SK-N-SH (cell line): ENCODE results near the gene MAP1B. TPM values are rescaled to one million over a fixed set of nuclear protein-coding genes. Genes with fewer than 3 reads are reported as not detected.

ENCODE experiments used
- CTCF ChIA-PET: fragments of 300-600, 350-600 bp; formaldehyde crosslinking; extraction: SDS; loops from one replicate; lab custom pipeline; 2021; lab: Yijun Ruan, JAX
- POLR2A ChIA-PET: fragments of 350-600 bp; sonication (Branson Sonifier 250); formaldehyde crosslinking; extraction: SDS; loops from one replicate; lab custom pipeline; 2020; ENCODE audit warnings: antibody characterized with exemption, inconsistent platforms; lab: Yijun Ruan, JAX
- DNase-seq: peaks from one replicate; pipeline ENCODE4 v3.0.0; 2012
- H2AFZ ChIP-seq: fragments of 200-600 bp; sonication (generic); 2 replicates; pipeline ENCODE4 v1.8.1; 2016; ENCODE audit warnings: antibody characterized with exemption, mild to moderate bottlenecking, low read depth
- H3F3A ChIP-seq: fragments of 200-600 bp; sonication (generic); replicated peaks from 2 replicates; pipeline ENCODE3; 2016; ENCODE audit warnings: antibody characterized with exemption, mild to moderate bottlenecking; ENCODE audit not compliant: insufficient read depth
- H3K27ac ChIP-seq, 2 experiments: fragments of 200-500 bp in 1 of 2; fragments of 200-600 bp in 1 of 2; sonication (Bioruptor generic) in 1 of 2; sonication (generic), shearing (Covaris generic) in 1 of 2; 2 replicates each; pipeline versions ENCODE4 v1.5.1 to v1.6.1; 2014 to 2016; ENCODE audit warnings: low read depth in 2 of 2, inconsistent platforms in 1 of 2, low read length in 1 of 2, mild to moderate bottlenecking in 1 of 2, mixed read lengths in 1 of 2
- H3K27me3 ChIP-seq: fragments of 200-600 bp; sonication (generic), shearing (Covaris generic); 2 replicates; pipeline ENCODE4 v1.6.1; 2016; ENCODE audit warnings: mixed run types; ENCODE audit not compliant: insufficient read depth
- H3K36me3 ChIP-seq, 2 experiments: fragments of 200-500 bp in 1 of 2; fragments of 200-600 bp in 1 of 2; sonication (Bioruptor generic) in 1 of 2; sonication (generic) in 1 of 2; replicated peaks in 1 of 2; 2 replicates each; pipeline versions ENCODE3 to v1.5.1; 2014 to 2016; ENCODE audit warnings: low read length in 1 of 2, mild to moderate bottlenecking in 1 of 2; ENCODE audit not compliant: insufficient read depth in 2 of 2, control insufficient read depth in 1 of 2
- H3K4me1 ChIP-seq, 2 experiments: fragments of 200-500 bp in 1 of 2; fragments of 200-600 bp in 1 of 2; sonication (Bioruptor generic) in 1 of 2; sonication (generic), shearing (Covaris generic) in 1 of 2; 2 replicates each; pipeline versions ENCODE4 v1.5.1 to v1.6.1; 2014 to 2016; ENCODE audit warnings: low read depth in 1 of 2, low read length in 1 of 2, mixed run types in 1 of 2; ENCODE audit not compliant: insufficient read depth in 2 of 2, control insufficient read depth in 1 of 2
- H3K4me2 ChIP-seq: fragments of 200-600 bp; sonication (generic), shearing (Covaris generic); 2 replicates; pipeline ENCODE4 v1.6.1; 2017; ENCODE audit warnings: mixed run types
- H3K4me3 ChIP-seq, 2 experiments: fragments of 200-500 bp in 1 of 2; fragments of 200-600 bp in 1 of 2; sonication (Bioruptor generic) in 1 of 2; sonication (generic), shearing (Covaris generic) in 1 of 2; 2 replicates each; pipeline versions ENCODE4 v1.5.1 to v1.8.1; 2014 to 2016; ENCODE audit warnings: low read depth in 2 of 2, inconsistent platforms in 1 of 2, low read length in 1 of 2, mild to moderate bottlenecking in 1 of 2, mixed read lengths in 1 of 2, moderate library complexity in 1 of 2
- H3K79me2 ChIP-seq: fragments of 200-600 bp; sonication (generic); 2 replicates; pipeline ENCODE4 v1.8.1; 2017; ENCODE audit warnings: mild to moderate bottlenecking; ENCODE audit not compliant: insufficient read depth
- H3K9ac ChIP-seq: fragments of 200-600 bp; sonication (generic); 2 replicates; pipeline ENCODE4 v1.6.1; 2017; ENCODE audit warnings: mixed run types
- H3K9me2 ChIP-seq: fragments of 200-600 bp; sonication (generic); 2 replicates; pipeline ENCODE4 v1.6.1; 2017; ENCODE audit warnings: mixed run types
- H3K9me3 ChIP-seq: fragments of 200-600 bp; sonication (generic); 2 replicates; pipeline ENCODE4 v1.6.1; 2017; ENCODE audit warnings: mixed run types, mild to moderate bottlenecking, moderate library complexity
- H4K20me1 ChIP-seq: fragments of 200-600 bp; sonication (generic); 2 replicates; pipeline ENCODE4 v1.6.1; 2017; ENCODE audit warnings: mild to moderate bottlenecking, mixed run types; ENCODE audit not compliant: insufficient read depth
- CHD2 ChIP-seq: fragments of 150-350 bp; IDR thresholded peaks from 2 replicates; pipeline ENCODE4 v1.6.1; 2018; ENCODE audit warnings: low read length; ENCODE audit not compliant: partially characterized antibody
- ELF1 ChIP-seq: IDR thresholded peaks from 2 replicates; pipeline ENCODE4 v1.4.0; 2012
- EP300 ChIP-seq, 2 experiments: IDR thresholded peaks; 2 replicates each; pipeline versions ENCODE4 v1.4.0 to v1.6.1; 2012; ENCODE audit warnings: borderline replicate concordance in 1 of 2, low read depth in 1 of 2, low read length in 1 of 2
- FOSL2 ChIP-seq: IDR thresholded peaks from 2 replicates; pipeline ENCODE4 v1.4.0; 2012; ENCODE audit warnings: low read depth, mild to moderate bottlenecking, moderate library complexity, borderline replicate concordance
- FOXJ3 ChIP-seq: sonication (generic); formaldehyde crosslinking; IDR thresholded peaks from 2 replicates; pipeline ENCODE4 v1.5.1; 2020; ENCODE audit warnings: mild to moderate bottlenecking, missing genetic modification reagents
- GATA2 ChIP-seq: sonication (generic); formaldehyde crosslinking; IDR thresholded peaks from 2 replicates; pipeline ENCODE4 v1.5.0; 2020; ENCODE audit warnings: mild to moderate bottlenecking, missing genetic modification reagents
- MAX ChIP-seq: IDR thresholded peaks from 2 replicates; pipeline ENCODE4 v1.4.0; 2012; ENCODE audit warnings: low read depth
- MEF2A ChIP-seq: IDR thresholded peaks from 2 replicates; pipeline ENCODE4 v1.4.0; 2012; ENCODE audit warnings: low read depth, borderline replicate concordance
- NRF1 ChIP-seq: IDR thresholded peaks from 2 replicates; pipeline ENCODE4 v1.6.1; 2012; ENCODE audit warnings: low read depth, mild to moderate bottlenecking, low read length
- POLR2AphosphoS5 ChIP-seq: IDR thresholded peaks from 2 replicates; pipeline ENCODE4 v1.6.1; 2012; ENCODE audit warnings: low read depth, low read length
- RCOR1 ChIP-seq: fragments of 150-350 bp; IDR thresholded peaks from 2 replicates; pipeline ENCODE4 v1.6.1; 2017; ENCODE audit warnings: antibody characterized with exemption, low read length
- RFX5 ChIP-seq: IDR thresholded peaks from 2 replicates; pipeline ENCODE4 v1.6.1; 2012; ENCODE audit warnings: mild to moderate bottlenecking, improper control_type of control experiment, low read length
- RXRA ChIP-seq: IDR thresholded peaks from 2 replicates; pipeline ENCODE4 v1.4.0; 2012; ENCODE audit warnings: low read depth, mild to moderate bottlenecking, borderline replicate concordance
- SIN3A ChIP-seq: IDR thresholded peaks from 2 replicates; pipeline ENCODE4 v1.6.1; 2012; ENCODE audit warnings: low read depth, mild to moderate bottlenecking, low read length, moderate library complexity, borderline replicate concordance
- TAF1 ChIP-seq: IDR thresholded peaks from 2 replicates; pipeline ENCODE4 v1.6.1; 2012; ENCODE audit warnings: low read depth, mild to moderate bottlenecking, low read length, moderate library complexity, borderline replicate concordance
- USF2 ChIP-seq: fragments of 150-350 bp; IDR thresholded peaks from 2 replicates; pipeline ENCODE4 v1.6.1; 2017; ENCODE audit warnings: antibody characterized with exemption, low read length, low read depth, borderline replicate concordance
- YY1 ChIP-seq: IDR thresholded peaks from 2 replicates; pipeline ENCODE4 v1.4.0; 2012; ENCODE audit warnings: low read depth, mild to moderate bottlenecking
- polyA plus RNA-seq, 3 experiments: library from polyadenylated mRNA; depleted of rRNA; stranded (reverse); fragments of >200 nt; gene quantifications; 2 replicates each; pipeline ENCODE4 v1.2.3, GENCODE V29; 2012
- TF ChIP-seq, protein P1 (sequence below): IDR thresholded peaks from 2 replicates; pipeline ENCODE4 v1.6.1; 2012; ENCODE audit warnings: mild to moderate bottlenecking, low read depth, low read length, moderate library complexity
- TF ChIP-seq, protein P2 (sequence below): IDR thresholded peaks from 2 replicates; pipeline ENCODE4 v1.4.0; 2012; ENCODE audit warnings: low read depth, borderline replicate concordance

Gene MAP1B
- polyA plus RNA-seq, 1 of the 3 experiments (the other 2 are of a cell fraction): 47.5 TPM

DNA sequence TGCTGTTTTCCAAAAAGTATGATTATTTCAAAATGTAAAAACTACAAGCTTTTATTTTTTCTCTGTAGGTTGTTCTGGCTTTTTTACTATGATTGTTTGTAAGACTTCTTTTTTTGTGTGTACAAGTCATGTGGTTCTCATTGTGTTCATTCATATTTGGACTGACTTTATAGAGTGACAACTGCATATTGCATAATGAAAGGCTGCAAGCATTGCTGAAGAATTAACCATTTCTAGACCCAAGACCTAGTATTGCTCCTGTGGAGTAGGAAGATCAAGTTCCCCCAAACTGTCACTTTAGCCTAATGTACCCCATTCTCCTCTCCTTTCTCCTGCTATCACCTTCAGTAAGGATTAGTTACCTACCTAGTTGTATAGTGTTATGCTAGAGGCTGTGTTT lies 10.0 kb downstream of the MAP1B start:
- peaks cover 90 to 95% of the 10 kb centered on the region in 2 experiments for H3K36me3 ChIP-seq

More for the DNA sequence above, 10.0 kb downstream of the MAP1B start:
- H3K79me2 ChIP-seq: peaks cover 100% of the 10 kb centered on the region
- H3K27me3 ChIP-seq: no peaks in the 10 kb centered on the region
- H3K4me1 ChIP-seq: peaks cover 19 to 22% of the 10 kb centered on the region in 2 experiments
- peak overlapping the region in 1 of 2 experiments; percentile 36; a peak in 2 of 4 replicates for H3K27ac ChIP-seq
- peaks cover 100% of the 10 kb centered on the region for H4K20me1 ChIP-seq
- no peaks in the 10 kb centered on the region for H3K9me2 ChIP-seq
- no peaks in the 10 kb centered on the region for H3K9me3 ChIP-seq
- TF ChIP-seq YY1 (no peak), SIN3A (no peak), TAF1 (no peak), CHD2 (no peak), RXRA (no peak), ELF1 (no peak), MEF2A (no peak), FOSL2 (no peak), MAX (no peak), GATA2 (no peak), EP300 (IDR thresholded peaks at IDR 0.05; ENCODE audit: borderline replicate concordance in 1 of 2, low read depth in 1 of 2, low read length in 1 of 2) (no peak), POLR2AphosphoS5 (no peak), FOXJ3 (no peak), RFX5 (no peak), USF2 (no peak), RCOR1 (no peak), NRF1 (no peak)
- TF ChIP-seq, protein P1, sequence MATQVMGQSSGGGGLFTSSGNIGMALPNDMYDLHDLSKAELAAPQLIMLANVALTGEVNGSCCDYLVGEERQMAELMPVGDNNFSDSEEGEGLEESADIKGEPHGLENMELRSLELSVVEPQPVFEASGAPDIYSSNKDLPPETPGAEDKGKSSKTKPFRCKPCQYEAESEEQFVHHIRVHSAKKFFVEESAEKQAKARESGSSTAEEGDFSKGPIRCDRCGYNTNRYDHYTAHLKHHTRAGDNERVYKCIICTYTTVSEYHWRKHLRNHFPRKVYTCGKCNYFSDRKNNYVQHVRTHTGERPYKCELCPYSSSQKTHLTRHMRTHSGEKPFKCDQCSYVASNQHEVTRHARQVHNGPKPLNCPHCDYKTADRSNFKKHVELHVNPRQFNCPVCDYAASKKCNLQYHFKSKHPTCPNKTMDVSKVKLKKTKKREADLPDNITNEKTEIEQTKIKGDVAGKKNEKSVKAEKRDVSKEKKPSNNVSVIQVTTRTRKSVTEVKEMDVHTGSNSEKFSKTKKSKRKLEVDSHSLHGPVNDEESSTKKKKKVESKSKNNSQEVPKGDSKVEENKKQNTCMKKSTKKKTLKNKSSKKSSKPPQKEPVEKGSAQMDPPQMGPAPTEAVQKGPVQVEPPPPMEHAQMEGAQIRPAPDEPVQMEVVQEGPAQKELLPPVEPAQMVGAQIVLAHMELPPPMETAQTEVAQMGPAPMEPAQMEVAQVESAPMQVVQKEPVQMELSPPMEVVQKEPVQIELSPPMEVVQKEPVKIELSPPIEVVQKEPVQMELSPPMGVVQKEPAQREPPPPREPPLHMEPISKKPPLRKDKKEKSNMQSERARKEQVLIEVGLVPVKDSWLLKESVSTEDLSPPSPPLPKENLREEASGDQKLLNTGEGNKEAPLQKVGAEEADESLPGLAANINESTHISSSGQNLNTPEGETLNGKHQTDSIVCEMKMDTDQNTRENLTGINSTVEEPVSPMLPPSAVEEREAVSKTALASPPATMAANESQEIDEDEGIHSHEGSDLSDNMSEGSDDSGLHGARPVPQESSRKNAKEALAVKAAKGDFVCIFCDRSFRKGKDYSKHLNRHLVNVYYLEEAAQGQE: no peak
- TF ChIP-seq, protein P2, sequence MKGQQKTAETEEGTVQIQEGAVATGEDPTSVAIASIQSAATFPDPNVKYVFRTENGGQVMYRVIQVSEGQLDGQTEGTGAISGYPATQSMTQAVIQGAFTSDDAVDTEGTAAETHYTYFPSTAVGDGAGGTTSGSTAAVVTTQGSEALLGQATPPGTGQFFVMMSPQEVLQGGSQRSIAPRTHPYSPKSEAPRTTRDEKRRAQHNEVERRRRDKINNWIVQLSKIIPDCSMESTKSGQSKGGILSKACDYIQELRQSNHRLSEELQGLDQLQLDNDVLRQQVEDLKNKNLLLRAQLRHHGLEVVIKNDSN: no peak
- H3K4me3 ChIP-seq: no peak overlapping the region
- H3F3A ChIP-seq: peaks cover 59% of the 10 kb centered on the region
- no peak overlapping the region for H2AFZ ChIP-seq
- H3K4me2 ChIP-seq: no peak overlapping the region
- no peak overlapping the region for H3K9ac ChIP-seq
- POLR2A ChIA-PET: no interaction called here
- DNase-seq: no peak
- CTCF ChIA-PET: interaction anchor here (0.9 to 1.2 kb wide), 2 partner anchors 27 to 281 kb away, joined by 3 read pairs; no protein-coding TSS in a partner anchor
